Brain microvascular endothelial cell (primary cell): ENCODE data around the gene PEX1.

Experiments
- DNase-seq: peaks from one replicate; pipeline ENCODE4 v3.0.0-alpha.2; 2020
- H3K27ac ChIP-seq: fragments of 250-450 bp; sonication (Bioruptor Pico); 2 replicates; pipeline ENCODE4 v1.5.1; 2020; ENCODE audit warnings: mild to moderate bottlenecking, moderate library complexity
- H3K27me3 ChIP-seq: fragments of 250-450 bp; sonication (Bioruptor Pico); replicated peaks from 2 replicates; pipeline ENCODE4 v1.5.1; 2020; ENCODE audit warnings: mild to moderate bottlenecking
- H3K36me3 ChIP-seq: fragments of 250-450 bp; sonication (Bioruptor Pico); replicated peaks from 2 replicates; pipeline ENCODE4 v1.5.1; 2020; ENCODE audit warnings: mild to moderate bottlenecking
- H3K4me3 ChIP-seq: 2 replicates; pipeline ENCODE4 v1.5.1; 2011; ENCODE audit warnings: low read depth, mild to moderate bottlenecking, control low read depth, low read length, moderate library complexity
- CTCF ChIP-seq: IDR thresholded peaks from 2 replicates; pipeline ENCODE4 v1.5.1; 2011; ENCODE audit warnings: low read depth, mild to moderate bottlenecking, moderate library complexity, low read length, control low read depth, inconsistent platforms; ENCODE audit errors: missing control alignments
- in situ Hi-C: cut with HindIII; loops from 2 replicates; pipeline ENCODE4 v1.10.0; 2017; ENCODE audit warnings: low sequenced_read_pairs, low pct_ligation_motif_present

PEX1 gene

GRCh38 chr7:92437956-92438491 is 90.3 kb downstream of the PEX1 start:
- H3K4me3 ChIP-seq: no peak overlapping the region
- in situ Hi-C loops: no loop called here
- no peak for TF ChIP-seq CTCF
- no peak overlapping the region for H3K27ac ChIP-seq
- H3K27me3 ChIP-seq: no peaks in the 10 kb centered on the region
- H3K36me3 ChIP-seq: no peaks in the 10 kb centered on the region
- no peak for DNase-seq
